ENCODE data around the gene RGPD8. TPM values are rescaled to one million over a fixed set of nuclear protein-coding genes. Genes with fewer than 3 reads are reported as not detected.
"Not testable (repeated sequence)": the region's sequence is repeated elsewhere in the genome, so short reads cannot be mapped to it uniquely, and the experiment has no call there.

RGPD8 gene
- polyA plus RNA-seq, 3 donors: 0.29 to 3.4 (median 1.2) TPM

GRCh38 chr2:112451317-112451716 is 17.9 kb upstream of the RGPD8 start:
- TF ChIP-seq, protein P1, sequence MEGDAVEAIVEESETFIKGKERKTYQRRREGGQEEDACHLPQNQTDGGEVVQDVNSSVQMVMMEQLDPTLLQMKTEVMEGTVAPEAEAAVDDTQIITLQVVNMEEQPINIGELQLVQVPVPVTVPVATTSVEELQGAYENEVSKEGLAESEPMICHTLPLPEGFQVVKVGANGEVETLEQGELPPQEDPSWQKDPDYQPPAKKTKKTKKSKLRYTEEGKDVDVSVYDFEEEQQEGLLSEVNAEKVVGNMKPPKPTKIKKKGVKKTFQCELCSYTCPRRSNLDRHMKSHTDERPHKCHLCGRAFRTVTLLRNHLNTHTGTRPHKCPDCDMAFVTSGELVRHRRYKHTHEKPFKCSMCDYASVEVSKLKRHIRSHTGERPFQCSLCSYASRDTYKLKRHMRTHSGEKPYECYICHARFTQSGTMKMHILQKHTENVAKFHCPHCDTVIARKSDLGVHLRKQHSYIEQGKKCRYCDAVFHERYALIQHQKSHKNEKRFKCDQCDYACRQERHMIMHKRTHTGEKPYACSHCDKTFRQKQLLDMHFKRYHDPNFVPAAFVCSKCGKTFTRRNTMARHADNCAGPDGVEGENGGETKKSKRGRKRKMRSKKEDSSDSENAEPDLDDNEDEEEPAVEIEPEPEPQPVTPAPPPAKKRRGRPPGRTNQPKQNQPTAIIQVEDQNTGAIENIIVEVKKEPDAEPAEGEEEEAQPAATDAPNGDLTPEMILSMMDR (IDR thresholded peaks at IDR 0.05): no peak
- Histone ChIP-seq H3K4me3 (replicated peaks in 1 of 3; ENCODE audit: low read depth in 2 of 3, low read length in 3 of 3) (no peak overlapping the region), H2AFZ (ENCODE audit: insufficient read depth, low read depth, low read length, poor library complexity, severe bottlenecking) (no peak overlapping the region), H3K27ac (ENCODE audit: low read depth in 1 of 2, low read length in 2 of 2) (no peak overlapping the region), H3K36me3 (replicated peaks in 1 of 2; ENCODE audit: control insufficient read depth in 1 of 2, insufficient read depth in 2 of 2, low read length in 2 of 2) (no peaks in the 10 kb centered on the region), H3K27me3 (ENCODE audit: control insufficient read depth in 2 of 2, insufficient read depth in 2 of 2, low read length in 2 of 2) (no peaks in the 10 kb centered on the region), H4K20me1 (ENCODE audit: insufficient read depth, low read length) (no peaks in the 10 kb centered on the region), H3K79me2 (ENCODE audit: insufficient read depth, low read length) (no peaks in the 10 kb centered on the region), H3K4me2 (replicated peaks; ENCODE audit: extremely low read depth, low read length, poor library complexity, severe bottlenecking) (no peak overlapping the region), H3K9ac (ENCODE audit: insufficient read depth, low read length, poor library complexity, severe bottlenecking) (no peak overlapping the region), H3K4me1 (ENCODE audit: control insufficient read depth in 1 of 2, insufficient read depth in 2 of 2, low read length in 2 of 2) (no peaks in the 10 kb centered on the region), H3K9me3 (replicated peaks in 1 of 2; ENCODE audit: control insufficient read depth in 1 of 2, insufficient read depth in 1 of 2, low read length in 2 of 2) (no peaks in the 10 kb centered on the region)
- no peak for DNase-seq
- H3K9me3 Mint-ChIP-seq: peaks cover 3 to 20% (median 8%) of the 10 kb centered on the region in 7 donors
- H3K27ac Mint-ChIP-seq: no peak overlapping the region
- no peaks in the 10 kb centered on the region for H3K27me3 Mint-ChIP-seq (ENCODE audit: low read depth in 3 of 3)
- H3K36me3 Mint-ChIP-seq: no peaks in the 10 kb centered on the region
- H3K4me1 Mint-ChIP-seq: no peaks in the 10 kb centered on the region
- 86% methylated on average over 1 of the region's 1 CpG for WGBS (ENCODE audit: insufficient coverage)
- intact Hi-C loops (cut with micrococcal nuclease): no loop called here
- H3K4me3 Mint-ChIP-seq: no peak overlapping the region

GRCh38 chr2:112449854-112450253 is 16.4 kb upstream of the RGPD8 start:
- H3K27me3 Mint-ChIP-seq (ENCODE audit: low read depth in 3 of 3): no peaks in the 10 kb centered on the region
- intact Hi-C loops (cut with micrococcal nuclease): no loop called here
- Histone ChIP-seq H3K79me2 (ENCODE audit: insufficient read depth, low read length) (no peaks in the 10 kb centered on the region), H3K27me3 (ENCODE audit: control insufficient read depth in 2 of 2, insufficient read depth in 2 of 2, low read length in 2 of 2) (no peaks in the 10 kb centered on the region), H3K9ac (ENCODE audit: insufficient read depth, low read length, poor library complexity, severe bottlenecking) (no peak overlapping the region), H4K20me1 (ENCODE audit: insufficient read depth, low read length) (no peaks in the 10 kb centered on the region), H3K4me1 (ENCODE audit: control insufficient read depth in 1 of 2, insufficient read depth in 2 of 2, low read length in 2 of 2) (no peaks in the 10 kb centered on the region), H3K4me3 (replicated peaks in 1 of 3; ENCODE audit: low read depth in 2 of 3, low read length in 3 of 3) (no peak overlapping the region), H3K9me3 (replicated peaks in 1 of 2; ENCODE audit: control insufficient read depth in 1 of 2, insufficient read depth in 1 of 2, low read length in 2 of 2) (no peaks in the 10 kb centered on the region), H3K36me3 (replicated peaks in 1 of 2; ENCODE audit: control insufficient read depth in 1 of 2, insufficient read depth in 2 of 2, low read length in 2 of 2) (no peaks in the 10 kb centered on the region), H2AFZ (ENCODE audit: insufficient read depth, low read depth, low read length, poor library complexity, severe bottlenecking) (no peak overlapping the region), H3K27ac (ENCODE audit: low read depth in 1 of 2, low read length in 2 of 2) (no peak overlapping the region), H3K4me2 (replicated peaks; ENCODE audit: extremely low read depth, low read length, poor library complexity, severe bottlenecking) (no peak overlapping the region)
- H3K9me3 Mint-ChIP-seq: peaks cover 3 to 15% (median 8%) of the 10 kb centered on the region in 7 donors
- 100% methylated on average over 3 of the region's 4 CpGs for WGBS (ENCODE audit: insufficient coverage)
- DNase-seq: no peak
- no peak overlapping the region for H3K27ac Mint-ChIP-seq
- H3K4me1 Mint-ChIP-seq: no peaks in the 10 kb centered on the region
- no peaks in the 10 kb centered on the region for H3K36me3 Mint-ChIP-seq
- TF ChIP-seq, protein P1 (IDR thresholded peaks at IDR 0.05): no peak
- no peak overlapping the region for H3K4me3 Mint-ChIP-seq

DNA sequence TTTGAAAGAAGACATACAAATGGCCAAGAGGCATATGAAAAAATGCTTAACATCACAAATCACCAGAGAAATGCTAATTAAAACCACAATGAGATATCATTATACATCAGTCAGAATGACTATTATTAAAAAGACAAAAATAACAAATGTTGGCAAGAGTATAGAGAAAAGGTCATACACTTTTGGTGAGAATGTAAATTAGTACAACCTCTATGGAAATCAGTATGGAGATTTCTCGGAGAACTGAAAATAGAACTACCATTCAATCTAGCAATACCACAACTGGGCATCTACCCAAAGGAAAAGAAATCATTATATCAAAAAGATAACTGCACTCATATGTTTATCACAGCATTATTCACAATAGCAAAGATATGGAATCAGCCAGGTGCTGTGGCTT is 10.8 kb upstream of the RGPD8 start:
- peaks cover 1 to 11% (median 5%) of the 10 kb centered on the region in 3 donors for H3K27me3 Mint-ChIP-seq (ENCODE audit: low read depth in 3 of 3)
- H3K4me3 ChIP-seq (replicated peaks in 1 of 3; ENCODE audit: low read depth in 2 of 3, low read length in 3 of 3); H2AFZ ChIP-seq (ENCODE audit: insufficient read depth, low read depth, low read length, poor library complexity, severe bottlenecking); H3K79me2 ChIP-seq (ENCODE audit: insufficient read depth, low read length); H3K36me3 ChIP-seq (replicated peaks in 1 of 2; ENCODE audit: control insufficient read depth in 1 of 2, insufficient read depth in 2 of 2, low read length in 2 of 2); H3K27me3 ChIP-seq (ENCODE audit: control insufficient read depth in 2 of 2, insufficient read depth in 2 of 2, low read length in 2 of 2); intact Hi-C loops (cut with micrococcal nuclease); H3K4me1 ChIP-seq (ENCODE audit: control insufficient read depth in 1 of 2, insufficient read depth in 2 of 2, low read length in 2 of 2); H4K20me1 ChIP-seq (ENCODE audit: insufficient read depth, low read length); H3K27ac ChIP-seq (ENCODE audit: low read depth in 1 of 2, low read length in 2 of 2); H3K9ac ChIP-seq (ENCODE audit: insufficient read depth, low read length, poor library complexity, severe bottlenecking); H3K9me3 Mint-ChIP-seq; H3K4me2 ChIP-seq (replicated peaks; ENCODE audit: extremely low read depth, low read length, poor library complexity, severe bottlenecking); DNase-seq; H3K36me3 Mint-ChIP-seq; H3K27ac Mint-ChIP-seq; H3K9me3 ChIP-seq (replicated peaks in 1 of 2; ENCODE audit: control insufficient read depth in 1 of 2, insufficient read depth in 1 of 2, low read length in 2 of 2); H3K4me1 Mint-ChIP-seq; H3K4me3 Mint-ChIP-seq: not testable (repeated sequence)
- no CpG with 5 or more reads among the region's 1 CpG for WGBS (ENCODE audit: insufficient coverage)
